ENCODE data around the gene MUL1. TPM values are rescaled to one million over a fixed set of nuclear protein-coding genes. Genes with fewer than 3 reads are reported as not detected.

MUL1 gene
- total and polyA plus RNA-seq, 9 of the 15 experiments (the other 6 are each of a cell fraction or from before 2014, with no cell fraction given) = 10.4 to 32.9 (median 19.3) TPM

DNA sequence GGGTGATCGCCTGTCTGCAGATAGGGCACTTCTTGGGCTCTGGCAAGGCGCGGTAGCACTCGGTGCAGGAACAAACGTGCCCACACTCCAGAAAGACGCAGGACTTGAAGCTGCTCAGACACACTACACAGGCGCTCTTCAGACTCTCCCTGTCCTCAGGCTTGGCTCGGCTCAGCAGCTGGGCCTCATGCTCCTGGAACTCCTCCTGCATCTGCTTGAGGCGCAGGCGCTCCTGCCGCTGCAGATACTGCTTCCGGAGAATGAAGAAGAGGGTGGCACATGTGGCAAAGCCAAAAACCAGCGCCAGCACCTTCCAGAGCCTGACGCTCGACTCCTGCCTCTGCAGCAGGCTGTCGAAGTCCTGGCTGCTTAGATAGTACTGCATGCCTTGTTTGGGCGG is 7.2 kb downstream of the MUL1 start:
- CTCF ChIA-PET (ENCODE audit: low intra/inter-chr PET ratio) = no interaction called here

DNA sequence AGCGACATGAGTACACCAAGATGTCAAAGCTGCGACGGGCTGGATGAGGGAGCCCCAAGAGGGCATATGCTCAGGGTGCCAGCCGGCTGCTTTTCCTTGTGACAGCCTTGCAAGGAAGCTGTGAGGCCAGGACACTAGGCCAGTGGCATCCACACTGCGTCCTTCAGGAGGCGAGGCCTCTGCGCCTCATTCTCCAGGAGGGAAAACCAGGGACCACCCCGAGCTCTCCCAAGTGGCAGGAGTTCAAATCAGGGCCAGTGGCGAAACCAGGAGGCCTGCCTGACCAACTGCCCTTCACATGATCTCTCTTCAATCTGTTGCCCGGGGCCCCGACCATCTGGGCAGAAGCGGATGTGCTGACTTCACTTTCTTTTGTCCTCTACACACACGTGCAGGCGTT is 8.2 kb downstream of the MUL1 start:
- ChIA-PET POLR2A (interaction anchor here (1.4 kb wide), 1 partner anchor 10 kb away, joined by 4 read pairs; no protein-coding TSS in a partner anchor), CTCF (ENCODE audit: low intra/inter-chr PET ratio) (no interaction called here)
- Histone ChIP-seq H3K79me2 (ENCODE audit: control insufficient read depth, insufficient read depth, low read length) (peaks cover 12% of the 10 kb centered on the region; the same call in 1 of the 3 replicates), H3K4me3 (no peak overlapping the region), H3K36me3 (ENCODE audit: control insufficient read depth, insufficient read depth, low read length) (peaks cover 59% of the 10 kb centered on the region), H3K4me1 (replicated peaks in 1 of 2; ENCODE audit: control insufficient read depth in 2 of 2, insufficient read depth in 2 of 2, low read length in 2 of 2) (peaks cover 0 to 3% of the 10 kb centered on the region in 2 experiments; a peak in 1 of 5 replicates), H2AFZ (ENCODE audit: low read depth, low read length) (no peak overlapping the region), H3K9me3 (replicated peaks; ENCODE audit: control insufficient read depth, insufficient read depth, low read depth, low read length) (no peaks in the 10 kb centered on the region), H4K20me1 (replicated peaks; ENCODE audit: control insufficient read depth, insufficient read depth, low read length) (peaks cover 4% of the 10 kb centered on the region; the same call in 1 of the 2 replicates), H3K27me3 (ENCODE audit: control insufficient read depth in 2 of 2, insufficient read depth in 2 of 2, low read length in 2 of 2) (no peaks in the 10 kb centered on the region), H3K4me2 (ENCODE audit: insufficient read depth, low read length) (no peak overlapping the region), H3K9ac (ENCODE audit: insufficient read depth in 1 of 2, low read depth in 2 of 2, low read length in 2 of 2) (no peak overlapping the region), H3K9me1 (ENCODE audit: control insufficient read depth, insufficient read depth, low read length) (no peaks in the 10 kb centered on the region), H3K27ac (ENCODE audit: extremely low read depth, low read depth, low read length) (no peak overlapping the region)
- in situ Hi-C loops (cut with MboI) = loop anchor here (5.0 to 10.0 kb wide), 2 partner anchors 285 to 572 kb away; no protein-coding TSS in a partner anchor
- no TSS peak for BruUV-seq (replicated peaks)
- peak; percentile 9; the same call in 1 of the 2 replicates for TF ChIP-seq RBFOX2 (IDR thresholded peaks at IDR 0.05; ENCODE audit: low read depth, low read length)
- TF ChIP-seq, protein P1, sequence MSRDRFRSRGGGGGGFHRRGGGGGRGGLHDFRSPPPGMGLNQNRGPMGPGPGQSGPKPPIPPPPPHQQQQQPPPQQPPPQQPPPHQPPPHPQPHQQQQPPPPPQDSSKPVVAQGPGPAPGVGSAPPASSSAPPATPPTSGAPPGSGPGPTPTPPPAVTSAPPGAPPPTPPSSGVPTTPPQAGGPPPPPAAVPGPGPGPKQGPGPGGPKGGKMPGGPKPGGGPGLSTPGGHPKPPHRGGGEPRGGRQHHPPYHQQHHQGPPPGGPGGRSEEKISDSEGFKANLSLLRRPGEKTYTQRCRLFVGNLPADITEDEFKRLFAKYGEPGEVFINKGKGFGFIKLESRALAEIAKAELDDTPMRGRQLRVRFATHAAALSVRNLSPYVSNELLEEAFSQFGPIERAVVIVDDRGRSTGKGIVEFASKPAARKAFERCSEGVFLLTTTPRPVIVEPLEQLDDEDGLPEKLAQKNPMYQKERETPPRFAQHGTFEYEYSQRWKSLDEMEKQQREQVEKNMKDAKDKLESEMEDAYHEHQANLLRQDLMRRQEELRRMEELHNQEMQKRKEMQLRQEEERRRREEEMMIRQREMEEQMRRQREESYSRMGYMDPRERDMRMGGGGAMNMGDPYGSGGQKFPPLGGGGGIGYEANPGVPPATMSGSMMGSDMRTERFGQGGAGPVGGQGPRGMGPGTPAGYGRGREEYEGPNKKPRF (IDR thresholded peaks at IDR 0.05; ENCODE audit: low read depth, low read length) = no peak
- intact Hi-C loops (cut with micrococcal nuclease) = no loop called here
- FAIRE-seq = no peak
- WGBS (ENCODE audit: insufficient coverage, low coverage, missing lambda C conversion rate) = 85% methylated on average over 14 of the region's 14 CpGs
- ATAC-seq = no peak
- DNase-seq (ENCODE audit: extremely low read depth in 1 of 4, low spot score in 3 of 4) = no peak

More for the DNA sequence above, 7.2 kb downstream of the MUL1 start:
- H3K36me3 ChIP-seq (ENCODE audit: control insufficient read depth, insufficient read depth, low read length) = peaks cover 64% of the 10 kb centered on the region
- FAIRE-seq (no peak), DNase-seq (ENCODE audit: extremely low read depth in 1 of 4, low spot score in 3 of 4) (no peak), ATAC-seq (no peak)
- intact Hi-C loops (cut with micrococcal nuclease) (no loop called here), in situ Hi-C loops (cut with MboI) (no loop called here)
- no peak overlapping the region; a peak in 1 of 4 replicates for H3K9ac ChIP-seq (ENCODE audit: insufficient read depth in 1 of 2, low read depth in 2 of 2, low read length in 2 of 2)
- no peak overlapping the region for H2AFZ ChIP-seq (ENCODE audit: low read depth, low read length)
- H3K4me2 ChIP-seq (ENCODE audit: insufficient read depth, low read length) = no peak overlapping the region
- peaks cover 19% of the 10 kb centered on the region for H3K79me2 ChIP-seq (ENCODE audit: control insufficient read depth, insufficient read depth, low read length)
- POLR2A ChIA-PET = interaction anchor here (0.6 to 1.4 kb wide), 2 partner anchors 11 to 128 kb away, joined by 3 to 4 read pairs; no protein-coding TSS in a partner anchor
- H3K4me1 ChIP-seq (replicated peaks in 1 of 2; ENCODE audit: control insufficient read depth in 2 of 2, insufficient read depth in 2 of 2, low read length in 2 of 2) = peaks cover 0 to 3% of the 10 kb centered on the region in 2 experiments; a peak in 1 of 5 replicates
- H3K4me3 ChIP-seq = no peak overlapping the region
- H3K27me3 ChIP-seq (ENCODE audit: control insufficient read depth in 2 of 2, insufficient read depth in 2 of 2, low read length in 2 of 2) = no peaks in the 10 kb centered on the region
- peaks cover 4% of the 10 kb centered on the region; the same call in 1 of the 2 replicates for H4K20me1 ChIP-seq (replicated peaks; ENCODE audit: control insufficient read depth, insufficient read depth, low read length)
- WGBS (ENCODE audit: insufficient coverage, low coverage, missing lambda C conversion rate) = 94% methylated on average over 17 of the region's 17 CpGs
- no TSS peak for BruUV-seq (replicated peaks)
- H3K9me3 ChIP-seq (replicated peaks; ENCODE audit: control insufficient read depth, insufficient read depth, low read depth, low read length) = no peaks in the 10 kb centered on the region
- H3K9me1 ChIP-seq (ENCODE audit: control insufficient read depth, insufficient read depth, low read length) = no peaks in the 10 kb centered on the region
- H3K27ac ChIP-seq (ENCODE audit: extremely low read depth, low read depth, low read length) = no peak overlapping the region
- TF ChIP-seq GATAD2A (IDR thresholded peaks at IDR 0.05) (no peak), POLR2G (IDR thresholded peaks at IDR 0.05; ENCODE audit: low read depth, low read length) (0 out of 2 replicates have a peak, but pooled peaks have one; percentile 45), RBFOX2 (IDR thresholded peaks at IDR 0.05; ENCODE audit: low read depth, low read length) (peak; percentile 44; the same call in 1 of the 2 replicates)
